HepG2 (cell line): Measurements from ENCODE around the gene RFX2. TPM values are rescaled to one million over a fixed set of nuclear protein-coding genes. Genes with fewer than 3 reads are reported as not detected.

ENCODE experiments used
- FOXK1 ChIP-seq: sonication (generic); formaldehyde crosslinking; IDR thresholded peaks from 2 replicates; pipeline ENCODE4 v1.4.0; 2020; ENCODE audit warnings: low read depth, missing genetic modification reagents, borderline replicate concordance
- GATAD2A ChIP-seq: IDR thresholded peaks from 2 replicates; pipeline ENCODE4 v1.6.1; 2016
- HDAC1 ChIP-seq: sonication (generic); formaldehyde crosslinking; IDR thresholded peaks from 2 replicates; pipeline ENCODE4 v1.5.1; 2020; ENCODE audit warnings: mild to moderate bottlenecking, missing genetic modification reagents
- LCORL ChIP-seq, 2 experiments: fragments of 450-650 bp in 1 of 2; sonication (generic) in 1 of 2; formaldehyde crosslinking in 1 of 2; IDR thresholded peaks; 2 replicates each; pipeline versions ENCODE4 v1.5.0 to v1.6.1; 2017 to 2020; ENCODE audit warnings: antibody characterized with exemption in 1 of 2, missing genetic modification reagents in 1 of 2
- MYC ChIP-seq: sonication (generic); formaldehyde crosslinking; IDR thresholded peaks from 2 replicates; pipeline ENCODE4 v1.9.0; 2021; ENCODE audit warnings: missing genetic modification reagents, borderline replicate concordance
- NR1H2 ChIP-seq: sonication (generic); formaldehyde crosslinking; IDR thresholded peaks from 2 replicates; pipeline ENCODE4 v1.8.1; 2022; ENCODE audit warnings: low read depth, missing genetic modification reagents, borderline replicate concordance
- NR2C2 ChIP-seq: sonication (generic); formaldehyde crosslinking; IDR thresholded peaks from 2 replicates; pipeline ENCODE4 v1.4.0; 2020; ENCODE audit warnings: missing genetic modification reagents, mild to moderate bottlenecking, moderate library complexity, borderline replicate concordance
- SALL1 ChIP-seq: sonication (generic); formaldehyde crosslinking; IDR thresholded peaks from 2 replicates; pipeline ENCODE4 v1.8.0; 2022; ENCODE audit warnings: mild to moderate bottlenecking, missing genetic modification reagents
- SAP130 ChIP-seq: IDR thresholded peaks from 2 replicates; pipeline ENCODE4 v1.6.1; 2016; ENCODE audit warnings: low read depth
- ZBTB4 ChIP-seq: sonication (generic); formaldehyde crosslinking; IDR thresholded peaks from 2 replicates; pipeline ENCODE4 v1.4.0; 2020; ENCODE audit warnings: missing genetic modification reagents, mild to moderate bottlenecking, borderline replicate concordance
- ZEB1 ChIP-seq: IDR thresholded peaks from 2 replicates; pipeline ENCODE4 v1.6.1; 2012; ENCODE audit warnings: mild to moderate bottlenecking, low read depth, inconsistent platforms; ENCODE audit not compliant: insufficient replicate concordance
- ZFY ChIP-seq: sonication (generic); formaldehyde crosslinking; IDR thresholded peaks from 2 replicates; pipeline ENCODE4 v1.4.0; 2020; ENCODE audit warnings: missing genetic modification reagents
- ZNF292 ChIP-seq: sonication (generic); formaldehyde crosslinking; IDR thresholded peaks from 2 replicates; pipeline ENCODE4 v1.8.1; 2022; ENCODE audit warnings: mild to moderate bottlenecking, low read depth, missing genetic modification reagents, borderline replicate concordance
- ZNF337 ChIP-seq: sonication (generic); formaldehyde crosslinking; IDR thresholded peaks from 2 replicates; pipeline ENCODE4 v1.5.1; 2020; ENCODE audit warnings: missing genetic modification reagents, low read depth, mild to moderate bottlenecking, borderline replicate concordance
- ZNF709 ChIP-seq: sonication (generic); formaldehyde crosslinking; IDR thresholded peaks from 2 replicates; pipeline ENCODE4 v1.5.0; 2020; ENCODE audit warnings: mild to moderate bottlenecking, missing genetic modification reagents
- ZNF766 ChIP-seq: sonication (generic); formaldehyde crosslinking; IDR thresholded peaks from 2 replicates; pipeline ENCODE4 v1.5.0; 2020; ENCODE audit warnings: missing genetic modification reagents, borderline replicate concordance
- polyA plus RNA-seq, 8 experiments: library from polyadenylated mRNA; depleted of rRNA in 3 of 8; stranded (reverse) in 7 of 8; unstranded in 1 of 8; fragments of >200 nt; fragmentation: Illumina TruSeq in 4 of 8; extraction: Trizol in 4 of 8; gene quantifications; 2 replicates each; pipeline versions ENCODE4 v1.2.1 to v1.2.3, GENCODE V29; 2011 to 2016; ENCODE audit warnings: low read depth in 4 of 8, missing spikeins in 1 of 8, mixed read lengths in 1 of 8; ENCODE audit not compliant: insufficient read depth in 1 of 8
- total RNA-seq, 5 experiments: library from RNA; depleted of rRNA; stranded (reverse); fragments of >200 nt; fragmentation: Illumina TruSeq; extraction: Trizol; gene quantifications; 2 replicates each; pipeline ENCODE4 v1.2.3, GENCODE V29; 2016; ENCODE audit warnings: low read depth in 1 of 5
- TF ChIP-seq, protein P1 (sequence below): sonication (generic); formaldehyde crosslinking; IDR thresholded peaks from 2 replicates; pipeline ENCODE4 v1.5.1; 2020; ENCODE audit warnings: mild to moderate bottlenecking, missing genetic modification reagents, moderate library complexity
- TF ChIP-seq, protein P2 (sequence below): sonication (generic); formaldehyde crosslinking; IDR thresholded peaks from 2 replicates; pipeline ENCODE4 v1.4.0; 2020; ENCODE audit warnings: mild to moderate bottlenecking, missing genetic modification reagents

Gene RFX2
- total and polyA plus RNA-seq, 2 of the 13 experiments (the other 11 are each of a cell fraction or from before 2014, with no cell fraction given): 2.8 to 3.3 TPM

DNA sequence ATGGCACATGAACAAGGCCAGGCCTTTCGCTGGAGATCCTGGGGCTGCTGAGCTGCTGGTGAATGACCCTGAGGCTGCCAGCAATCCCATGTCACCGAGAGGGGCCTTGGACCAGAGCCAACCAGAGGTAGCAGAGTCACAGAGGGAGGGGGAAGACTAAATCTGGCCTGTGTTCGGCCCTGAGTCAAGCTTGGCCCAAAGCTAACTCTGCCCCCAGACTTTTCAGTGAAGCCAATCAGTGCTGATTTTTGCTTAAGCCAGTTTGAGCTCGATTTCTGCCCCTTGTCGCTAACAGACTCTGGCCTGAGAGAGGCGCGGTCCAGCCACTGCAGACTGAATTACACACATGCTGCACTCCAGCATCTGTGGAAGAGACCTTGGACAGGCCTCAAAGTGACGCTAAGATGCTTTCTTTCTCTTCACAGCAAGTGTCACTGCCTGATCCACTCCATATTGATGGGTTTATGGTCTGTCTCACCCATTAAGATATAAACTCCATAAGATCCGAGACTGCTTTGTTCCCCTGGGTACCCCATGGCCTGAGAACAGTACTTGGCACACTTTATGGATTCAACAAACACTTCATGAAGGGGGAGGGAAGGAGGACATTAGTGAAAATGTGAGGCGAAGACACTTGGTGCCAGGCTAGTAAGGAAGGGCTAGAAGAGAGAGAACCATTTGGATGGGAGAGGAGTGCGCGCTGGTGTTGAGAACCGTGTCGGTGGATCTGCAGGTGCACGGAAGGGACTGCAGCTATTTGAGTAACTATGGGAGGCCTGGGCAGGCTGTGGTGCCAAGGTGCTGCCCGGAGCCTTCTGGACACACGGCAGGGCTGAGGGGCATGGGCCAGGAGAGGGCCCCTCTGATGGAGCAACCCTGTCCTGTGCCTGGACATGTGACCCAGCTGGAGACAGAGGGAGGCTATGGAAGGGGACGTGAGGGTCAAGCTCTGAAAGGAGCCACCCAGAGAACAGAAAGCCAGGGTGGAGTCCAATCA lies 150.0 kb downstream of the RFX2 start (continued):
- TF ChIP-seq FOXK1 (no peak), NR2C2 (0 out of 2 replicates have a peak, but pooled peaks have one; percentile 18), GATAD2A (CRISPR knock-in tag) (peak; percentile 42), SALL1 (CRISPR knock-in tag) (peak; percentile 54), ZNF292 (CRISPR knock-in tag) (peak; percentile 74; the same call in 1 of the 2 replicates), MYC (CRISPR knock-in tag) (0 out of 2 replicates have a peak, but pooled peaks have one; percentile 16), ZNF766 (CRISPR knock-in tag) (no peak), HDAC1 (0 out of 2 replicates have a peak, but pooled peaks have one; percentile 22), SAP130 (CRISPR knock-in tag) (peak; percentile 26; the same call in 1 of the 2 replicates), ZFY (peak; percentile 61; the same call in 1 of the 2 replicates), ZBTB4 (CRISPR knock-in tag) (peak; percentile 73; the same call in 1 of the 2 replicates), ZNF337 (0 out of 2 replicates have a peak, but pooled peaks have one; percentile 19), LCORL (IDR thresholded peaks at IDR 0.05) (no peak), LCORL (CRISPR knock-in tag; IDR thresholded peaks at IDR 0.05) (peak; percentile 65), ZNF709 (CRISPR knock-in tag) (no peak), ZEB1 (no peak), NR1H2 (no peak)
- TF ChIP-seq, protein P1, sequence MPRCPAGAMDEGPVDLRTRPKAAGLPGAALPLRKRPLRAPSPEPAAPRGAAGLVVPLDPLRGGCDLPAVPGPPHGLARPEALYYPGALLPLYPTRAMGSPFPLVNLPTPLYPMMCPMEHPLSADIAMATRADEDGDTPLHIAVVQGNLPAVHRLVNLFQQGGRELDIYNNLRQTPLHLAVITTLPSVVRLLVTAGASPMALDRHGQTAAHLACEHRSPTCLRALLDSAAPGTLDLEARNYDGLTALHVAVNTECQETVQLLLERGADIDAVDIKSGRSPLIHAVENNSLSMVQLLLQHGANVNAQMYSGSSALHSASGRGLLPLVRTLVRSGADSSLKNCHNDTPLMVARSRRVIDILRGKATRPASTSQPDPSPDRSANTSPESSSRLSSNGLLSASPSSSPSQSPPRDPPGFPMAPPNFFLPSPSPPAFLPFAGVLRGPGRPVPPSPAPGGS (CRISPR knock-in tag): 0 out of 2 replicates have a peak, but pooled peaks have one; percentile 44
- TF ChIP-seq, protein P2, sequence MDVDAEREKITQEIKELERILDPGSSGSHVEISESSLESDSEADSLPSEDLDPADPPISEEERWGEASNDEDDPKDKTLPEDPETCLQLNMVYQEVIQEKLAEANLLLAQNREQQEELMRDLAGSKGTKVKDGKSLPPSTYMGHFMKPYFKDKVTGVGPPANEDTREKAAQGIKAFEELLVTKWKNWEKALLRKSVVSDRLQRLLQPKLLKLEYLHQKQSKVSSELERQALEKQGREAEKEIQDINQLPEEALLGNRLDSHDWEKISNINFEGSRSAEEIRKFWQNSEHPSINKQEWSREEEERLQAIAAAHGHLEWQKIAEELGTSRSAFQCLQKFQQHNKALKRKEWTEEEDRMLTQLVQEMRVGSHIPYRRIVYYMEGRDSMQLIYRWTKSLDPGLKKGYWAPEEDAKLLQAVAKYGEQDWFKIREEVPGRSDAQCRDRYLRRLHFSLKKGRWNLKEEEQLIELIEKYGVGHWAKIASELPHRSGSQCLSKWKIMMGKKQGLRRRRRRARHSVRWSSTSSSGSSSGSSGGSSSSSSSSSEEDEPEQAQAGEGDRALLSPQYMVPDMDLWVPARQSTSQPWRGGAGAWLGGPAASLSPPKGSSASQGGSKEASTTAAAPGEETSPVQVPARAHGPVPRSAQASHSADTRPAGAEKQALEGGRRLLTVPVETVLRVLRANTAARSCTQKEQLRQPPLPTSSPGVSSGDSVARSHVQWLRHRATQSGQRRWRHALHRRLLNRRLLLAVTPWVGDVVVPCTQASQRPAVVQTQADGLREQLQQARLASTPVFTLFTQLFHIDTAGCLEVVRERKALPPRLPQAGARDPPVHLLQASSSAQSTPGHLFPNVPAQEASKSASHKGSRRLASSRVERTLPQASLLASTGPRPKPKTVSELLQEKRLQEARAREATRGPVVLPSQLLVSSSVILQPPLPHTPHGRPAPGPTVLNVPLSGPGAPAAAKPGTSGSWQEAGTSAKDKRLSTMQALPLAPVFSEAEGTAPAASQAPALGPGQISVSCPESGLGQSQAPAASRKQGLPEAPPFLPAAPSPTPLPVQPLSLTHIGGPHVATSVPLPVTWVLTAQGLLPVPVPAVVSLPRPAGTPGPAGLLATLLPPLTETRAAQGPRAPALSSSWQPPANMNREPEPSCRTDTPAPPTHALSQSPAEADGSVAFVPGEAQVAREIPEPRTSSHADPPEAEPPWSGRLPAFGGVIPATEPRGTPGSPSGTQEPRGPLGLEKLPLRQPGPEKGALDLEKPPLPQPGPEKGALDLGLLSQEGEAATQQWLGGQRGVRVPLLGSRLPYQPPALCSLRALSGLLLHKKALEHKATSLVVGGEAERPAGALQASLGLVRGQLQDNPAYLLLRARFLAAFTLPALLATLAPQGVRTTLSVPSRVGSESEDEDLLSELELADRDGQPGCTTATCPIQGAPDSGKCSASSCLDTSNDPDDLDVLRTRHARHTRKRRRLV (CRISPR knock-in tag): no peak
